Nephron progenitor cell (in vitro differentiated cells): ENCODE data around the gene UMAD1.

ENCODE experiments used
- DNase-seq: peaks from one replicate; pipeline ENCODE4 v3.0.0; 2021
- H3K27ac Mint-ChIP-seq: 2 replicates; pipeline ENCODE4 v1.8.0; 2021; ENCODE audit warnings: mild to moderate bottlenecking, moderate library complexity, mixed read lengths
- H3K27me3 Mint-ChIP-seq: 2 replicates; pipeline ENCODE4 v1.8.0; 2021; ENCODE audit warnings: mild to moderate bottlenecking, low read depth, mixed read lengths; ENCODE audit not compliant: poor library complexity
- H3K36me3 Mint-ChIP-seq: 2 replicates; pipeline ENCODE4 v1.8.0; 2021; ENCODE audit warnings: low read depth, mixed read lengths
- H3K4me1 Mint-ChIP-seq: 2 replicates; pipeline ENCODE4 v1.8.0; 2021; ENCODE audit warnings: mixed read lengths
- H3K4me3 Mint-ChIP-seq: 2 replicates; pipeline ENCODE4 v1.8.0; 2021; ENCODE audit warnings: mild to moderate bottlenecking, moderate library complexity, mixed read lengths
- H3K9me3 Mint-ChIP-seq: 2 replicates; pipeline ENCODE4 v1.8.0; 2021; ENCODE audit warnings: mild to moderate bottlenecking, moderate library complexity, mixed read lengths
- CTCF ChIP-seq: fragments of 200-600 bp; sonication (generic); IDR thresholded peaks from 2 replicates; pipeline ENCODE4 v1.5.0; 2021; ENCODE audit warnings: antibody characterized with exemption

Gene UMAD1

GRCh38 chr7:7705318-7705717 is 64.8 kb downstream of the UMAD1 start:
- DNase-seq, result no peak
- Mint-ChIP-seq H3K4me1 (peaks cover 42% of the 10 kb centered on the region), H3K4me3 (no peak overlapping the region), H3K27ac (no peak overlapping the region), H3K36me3 (no peaks in the 10 kb centered on the region), H3K27me3 (peaks cover 4% of the 10 kb centered on the region), H3K9me3 (no peaks in the 10 kb centered on the region)
- no peak for TF ChIP-seq CTCF

- TF ChIP-seq CTCF, result no peak
- no peaks in the 10 kb centered on the region for H3K36me3 Mint-ChIP-seq
- H3K4me3 Mint-ChIP-seq, result no peak overlapping the region
- H3K9me3 Mint-ChIP-seq, result no peaks in the 10 kb centered on the region
- H3K27ac Mint-ChIP-seq, result no peak overlapping the region
- DNase-seq, result no peak
- H3K27me3 Mint-ChIP-seq, result peaks cover 4% of the 10 kb centered on the region
- peaks cover 42% of the 10 kb centered on the region for H3K4me1 Mint-ChIP-seq
Measured at GRCh38 chr7:7706101-7706511, 65.6 kb downstream of the UMAD1 start.

GRCh38 chr7:7706556-7707172 is 66.1 kb downstream of the UMAD1 start:
- Mint-ChIP-seq H3K36me3 (no peaks in the 10 kb centered on the region), H3K9me3 (no peaks in the 10 kb centered on the region), H3K27me3 (peaks cover 4% of the 10 kb centered on the region), H3K4me3 (no peak overlapping the region), H3K27ac (no peak overlapping the region), H3K4me1 (peaks cover 38% of the 10 kb centered on the region)
- DNase-seq, result no peak
- no peak for TF ChIP-seq CTCF

GRCh38 chr7:7707246-7707645 is 66.7 kb downstream of the UMAD1 start:
- no peak overlapping the region for H3K4me3 Mint-ChIP-seq
- peaks cover 4% of the 10 kb centered on the region for H3K27me3 Mint-ChIP-seq
- H3K9me3 Mint-ChIP-seq, result no peaks in the 10 kb centered on the region
- peaks cover 35% of the 10 kb centered on the region for H3K4me1 Mint-ChIP-seq
- no peak for DNase-seq
- H3K36me3 Mint-ChIP-seq, result no peaks in the 10 kb centered on the region
- no peak overlapping the region for H3K27ac Mint-ChIP-seq
- no peak for TF ChIP-seq CTCF

- peaks cover 31% of the 10 kb centered on the region for H3K4me1 Mint-ChIP-seq
- peaks cover 6% of the 10 kb centered on the region for H3K27me3 Mint-ChIP-seq
- no peak overlapping the region for H3K27ac Mint-ChIP-seq
- no peak for DNase-seq
- no peak overlapping the region for H3K4me3 Mint-ChIP-seq
- no peak for TF ChIP-seq CTCF
- no peaks in the 10 kb centered on the region for H3K9me3 Mint-ChIP-seq
- no peaks in the 10 kb centered on the region for H3K36me3 Mint-ChIP-seq
Measured at GRCh38 chr7:7707806-7708205, 67.3 kb downstream of the UMAD1 start.

- peaks cover 2% of the 10 kb centered on the region for H3K27me3 Mint-ChIP-seq
- peak overlapping the region; percentile 10 for H3K27ac Mint-ChIP-seq
- H3K9me3 Mint-ChIP-seq, result no peaks in the 10 kb centered on the region
- peaks cover 28% of the 10 kb centered on the region for H3K4me1 Mint-ChIP-seq
- TF ChIP-seq CTCF, result no peak
- H3K4me3 Mint-ChIP-seq, result no peak overlapping the region
- H3K36me3 Mint-ChIP-seq, result no peaks in the 10 kb centered on the region
- no peak for DNase-seq
Measured at GRCh38 chr7:7709291-7709690, 68.7 kb downstream of the UMAD1 start.
